GM21737 (cell line): Measurements from ENCODE around the gene SUCLG2.

ENCODE experiments used
- ATAC-seq: cut with Tn5 transposase; IDR thresholded peaks from one replicate; pipeline ENCODE4 v1.9.1; 2021; ENCODE audit warnings: mild to moderate bottlenecking, moderate library complexity; ENCODE audit not compliant: unreplicated experiment

Gene SUCLG2

GRCh38 chr3:67521053-67521646 lies 133.3 kb downstream of the SUCLG2 start:
- peak; percentile 58 for ATAC-seq

- ATAC-seq, result no peak
Observed at GRCh38 chr3:67518236-67518635, 136.2 kb downstream of the SUCLG2 start.

GRCh38 chr3:67517781-67518180 lies 136.6 kb downstream of the SUCLG2 start:
- ATAC-seq, result no peak

GRCh38 chr3:67516496-67516895 lies 137.9 kb downstream of the SUCLG2 start:
- no peak for ATAC-seq

GRCh38 chr3:67515778-67516177 lies 138.6 kb downstream of the SUCLG2 start:
- no peak for ATAC-seq

- ATAC-seq, result no peak
Observed at GRCh38 chr3:67509471-67510075, 144.8 kb downstream of the SUCLG2 start.

- no peak for ATAC-seq
Observed at GRCh38 chr3:67507584-67507983, 146.8 kb downstream of the SUCLG2 start.

GRCh38 chr3:67500709-67501108 lies 153.7 kb downstream of the SUCLG2 start:
- ATAC-seq, result no peak

- ATAC-seq, result no peak
Observed at GRCh38 chr3:67497746-67498145, 156.7 kb downstream of the SUCLG2 start.

GRCh38 chr3:67495751-67496150 lies 158.7 kb downstream of the SUCLG2 start:
- ATAC-seq, result no peak

GRCh38 chr3:67493808-67494207 lies 160.6 kb downstream of the SUCLG2 start:
- no peak for ATAC-seq

GRCh38 chr3:67490658-67491057 lies 163.8 kb downstream of the SUCLG2 start:
- ATAC-seq, result no peak

- ATAC-seq, result no peak
Observed at GRCh38 chr3:67489816-67490215, 164.6 kb downstream of the SUCLG2 start.

GRCh38 chr3:67487564-67488114 lies 166.8 kb downstream of the SUCLG2 start:
- ATAC-seq, result no peak

- no peak for ATAC-seq
Observed at GRCh38 chr3:67486883-67487282, 167.5 kb downstream of the SUCLG2 start.

GRCh38 chr3:67484085-67484484 lies 170.3 kb downstream of the SUCLG2 start:
- no peak for ATAC-seq

- no peak for ATAC-seq
Observed at GRCh38 chr3:67481126-67481525, 173.3 kb downstream of the SUCLG2 start.

- no peak for ATAC-seq
Observed at GRCh38 chr3:67478423-67478822, 176.0 kb downstream of the SUCLG2 start.

- ATAC-seq, result no peak
Observed at GRCh38 chr3:67474311-67474710, 180.1 kb downstream of the SUCLG2 start.

GRCh38 chr3:67472674-67473201 lies 181.7 kb downstream of the SUCLG2 start:
- ATAC-seq, result no peak

- no peak for ATAC-seq
Observed at GRCh38 chr3:67470207-67470606, 184.2 kb downstream of the SUCLG2 start.

GRCh38 chr3:67468511-67468910 lies 185.9 kb downstream of the SUCLG2 start:
- no peak for ATAC-seq
